HEK293 (cell line): ENCODE measurements around the gene ASXL1.

ENCODE experiments used
- YY1 ChIP-seq: fragments of 450-650 bp; formaldehyde crosslinking; IDR thresholded peaks from 2 replicates; pipeline ENCODE4 v1.5.1; 2018; ENCODE audit warnings: missing biosample characterization, missing genetic modification characterization
- ZBTB26 ChIP-seq: fragments of 450-650 bp; formaldehyde crosslinking; optimal IDR thresholded peaks from 2 replicates; pipeline ENCODE3; 2016; ENCODE audit warnings: missing biosample characterization, mild to moderate bottlenecking, missing genetic modification characterization
- ZNF138 ChIP-seq: fragments of 450-650 bp; formaldehyde crosslinking; IDR thresholded peaks from 2 replicates; pipeline ENCODE4 v1.5.1; 2016; ENCODE audit warnings: missing biosample characterization, missing genetic modification characterization, borderline replicate concordance
- ZNF394 ChIP-seq: fragments of 450-650 bp; formaldehyde crosslinking; IDR thresholded peaks from 2 replicates; pipeline ENCODE4 v1.5.1; 2016; ENCODE audit warnings: missing biosample characterization, missing genetic modification characterization, mild to moderate bottlenecking, moderate library complexity, borderline replicate concordance
- ZNF639 ChIP-seq: fragments of 450-650 bp; formaldehyde crosslinking; IDR thresholded peaks from 2 replicates; pipeline ENCODE4 v1.5.1; 2016; ENCODE audit warnings: missing biosample characterization, missing genetic modification characterization
- TF ChIP-seq, protein P1 (sequence below): fragments of 450-650 bp; formaldehyde crosslinking; IDR thresholded peaks from 2 replicates; pipeline ENCODE4 v1.5.1; 2016; ENCODE audit warnings: missing biosample characterization, missing genetic modification characterization

- TF ChIP-seq ZNF639 (tag by site-specific recombination), result no peak
- TF ChIP-seq, protein P1, sequence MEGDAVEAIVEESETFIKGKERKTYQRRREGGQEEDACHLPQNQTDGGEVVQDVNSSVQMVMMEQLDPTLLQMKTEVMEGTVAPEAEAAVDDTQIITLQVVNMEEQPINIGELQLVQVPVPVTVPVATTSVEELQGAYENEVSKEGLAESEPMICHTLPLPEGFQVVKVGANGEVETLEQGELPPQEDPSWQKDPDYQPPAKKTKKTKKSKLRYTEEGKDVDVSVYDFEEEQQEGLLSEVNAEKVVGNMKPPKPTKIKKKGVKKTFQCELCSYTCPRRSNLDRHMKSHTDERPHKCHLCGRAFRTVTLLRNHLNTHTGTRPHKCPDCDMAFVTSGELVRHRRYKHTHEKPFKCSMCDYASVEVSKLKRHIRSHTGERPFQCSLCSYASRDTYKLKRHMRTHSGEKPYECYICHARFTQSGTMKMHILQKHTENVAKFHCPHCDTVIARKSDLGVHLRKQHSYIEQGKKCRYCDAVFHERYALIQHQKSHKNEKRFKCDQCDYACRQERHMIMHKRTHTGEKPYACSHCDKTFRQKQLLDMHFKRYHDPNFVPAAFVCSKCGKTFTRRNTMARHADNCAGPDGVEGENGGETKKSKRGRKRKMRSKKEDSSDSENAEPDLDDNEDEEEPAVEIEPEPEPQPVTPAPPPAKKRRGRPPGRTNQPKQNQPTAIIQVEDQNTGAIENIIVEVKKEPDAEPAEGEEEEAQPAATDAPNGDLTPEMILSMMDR (tag by site-specific recombination), result no peak
- no peak for TF ChIP-seq YY1 (tag by site-specific recombination)
- TF ChIP-seq ZBTB26 (tag by site-specific recombination), result no peak
- TF ChIP-seq ZNF394 (tag by site-specific recombination), result no peak
- no peak for TF ChIP-seq ZNF138 (tag by site-specific recombination)
Observed at GRCh38 chr20:32337937-32338661, 20.0 kb upstream of the ASXL1 start.
